Amygdala (tissue), 56 donors: ENCODE results near the gene MS4A10.

Source experiments
- DNase-seq, 56 donors: peaks; one replicate each; lab custom pipeline; 2025; lab: John Stamatoyannopoulos, UW

MS4A10 gene

DNA sequence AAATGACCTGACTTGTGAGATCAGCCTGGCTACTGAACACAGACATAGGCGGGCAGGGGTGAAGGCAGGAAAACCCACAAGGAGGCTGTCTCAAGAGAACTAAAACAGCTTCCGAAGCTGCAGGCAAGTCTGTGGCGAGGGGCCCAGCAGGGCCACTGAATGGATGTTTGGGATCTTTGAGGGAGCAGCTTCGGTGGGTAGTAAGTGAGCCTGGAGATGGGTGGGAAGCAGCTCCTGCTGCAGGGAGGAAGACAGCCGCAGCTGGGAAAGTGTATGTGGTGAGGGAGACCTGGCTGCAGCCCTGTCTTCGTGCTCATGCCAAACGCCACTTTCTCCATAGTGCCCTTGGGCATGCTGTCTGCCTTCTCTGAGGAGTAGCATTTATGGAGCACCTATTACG is 60.2 kb downstream of the MS4A10 start:
- DNase-seq: no peak

DNA sequence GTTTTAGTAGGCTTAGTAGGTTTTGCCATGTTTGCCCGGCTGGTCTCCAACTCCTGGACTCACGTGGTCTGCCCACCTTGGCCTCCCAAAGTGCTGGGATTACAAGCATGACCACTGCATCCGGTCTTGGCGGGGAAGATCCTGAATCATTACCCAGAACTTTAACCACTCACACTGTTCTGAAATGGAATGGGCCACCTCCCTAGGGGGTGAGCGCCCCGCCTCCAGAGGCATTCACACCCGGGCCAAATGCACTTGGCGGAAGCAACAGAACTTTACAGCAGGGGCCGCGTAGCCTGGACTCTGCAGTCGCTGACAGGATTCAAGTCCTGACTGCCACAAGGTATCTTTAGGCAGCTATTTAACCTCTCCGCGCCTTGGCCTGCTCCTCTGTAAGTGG is 62.1 kb downstream of the MS4A10 start:
- no peak for DNase-seq

DNA sequence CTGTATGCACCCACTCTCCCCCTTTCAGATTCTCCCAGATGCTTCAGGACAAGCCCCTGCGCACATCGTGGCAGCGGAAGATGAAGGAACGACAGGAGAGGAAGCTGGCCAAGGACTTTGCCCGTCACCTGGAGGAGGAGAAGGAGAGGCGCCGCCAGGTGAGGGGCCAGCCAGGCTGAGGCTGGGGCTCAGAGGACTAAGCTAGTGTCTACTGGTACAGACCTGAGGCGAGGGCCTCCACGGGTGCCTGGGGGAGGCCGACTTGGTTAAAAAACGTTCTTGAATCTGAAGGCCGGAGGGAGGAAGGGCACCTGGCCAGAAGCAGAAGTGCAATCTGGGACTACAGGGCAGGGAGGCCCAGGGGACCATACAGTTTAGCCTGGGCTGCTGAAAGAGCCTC is 62.8 kb downstream of the MS4A10 start:
- no peak for DNase-seq

DNA sequence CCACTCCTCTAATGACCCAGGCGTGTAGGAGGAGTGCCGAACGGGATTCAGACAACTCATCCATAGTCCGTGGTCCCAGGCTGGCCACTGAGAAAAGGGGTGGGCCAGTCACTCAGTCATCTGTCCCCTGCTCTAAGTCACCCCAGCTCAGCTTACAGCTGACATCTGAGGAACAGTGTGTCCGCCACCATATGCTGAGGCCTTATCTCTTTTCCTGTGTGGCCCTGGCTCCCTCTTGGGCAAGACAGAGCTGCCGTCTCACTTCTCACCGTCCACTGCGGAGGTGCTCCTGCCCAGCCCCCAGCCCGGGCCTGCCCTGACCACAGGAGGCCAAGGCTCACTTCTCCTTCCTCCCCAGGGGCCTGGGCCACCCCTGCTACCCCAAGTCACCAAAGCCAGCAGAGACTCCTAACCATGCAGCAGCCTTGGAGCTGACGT is 63.6 kb downstream of the MS4A10 start:
- no peak for DNase-seq

DNA sequence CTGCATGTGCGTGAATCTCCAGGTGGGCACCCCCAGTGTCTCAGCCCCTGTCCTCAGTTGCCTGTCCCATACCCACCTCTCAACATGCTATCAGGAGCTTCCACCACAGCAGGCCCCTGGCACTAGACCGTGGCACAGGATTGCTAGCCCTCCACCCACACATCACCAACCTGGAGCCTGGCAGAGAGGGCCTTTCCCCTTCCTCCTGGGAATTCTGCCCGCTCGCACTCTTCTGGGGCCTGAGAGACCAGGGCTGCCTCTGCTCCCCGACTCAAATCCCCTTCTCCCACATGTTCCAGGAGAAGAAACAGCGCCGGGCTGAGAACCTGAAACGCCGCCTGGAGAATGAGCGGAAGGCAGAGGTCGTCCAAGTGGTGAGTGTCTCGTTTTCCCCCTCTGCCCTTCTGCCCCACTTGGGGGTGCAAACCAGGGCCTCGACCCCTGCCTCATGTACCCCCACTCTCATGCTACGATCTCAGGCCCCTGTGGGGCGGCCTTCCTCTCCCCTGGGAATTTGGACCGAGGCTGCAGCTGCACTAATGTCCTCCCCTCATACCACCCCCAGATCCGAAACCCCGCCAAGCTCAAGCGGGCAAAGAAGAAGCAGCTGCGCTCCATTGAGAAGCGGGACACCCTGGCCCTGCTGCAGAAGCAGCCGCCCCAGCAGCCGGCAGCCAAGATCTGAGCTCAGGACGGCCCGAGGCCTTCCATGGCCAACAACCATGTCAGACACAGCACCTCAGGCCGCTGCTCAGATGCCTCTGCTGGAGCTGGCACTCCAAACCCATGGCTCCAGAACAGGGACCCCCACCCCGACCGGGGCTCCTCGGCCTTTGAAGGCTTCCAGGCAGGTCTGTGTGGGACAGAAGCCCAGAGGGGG is 64.7 kb downstream of the MS4A10 start:
- DNase-seq: no peak
